HCT116 (cell line): ENCODE results near the gene CCDC69. TPM values are rescaled to one million over a fixed set of nuclear protein-coding genes. Genes with fewer than 3 reads are reported as not detected.

Experiments used
- ATAC-seq: fragments of 200-7000 bp; cut with Tn5 transposase; 2 replicates; pipeline ENCODE4 v1.9.1; 2020; ENCODE audit warnings: mild to moderate bottlenecking, moderate library complexity
- BruUV-seq: library from RNA; stranded (reverse); fragments of 400-500 nt; replicated peaks from 2 replicates; lab custom pipeline; 2021; lab: Mats Ljungman, UMichigan
- CTCF ChIA-PET: fragments of 300-600 bp; sonication (Branson Sonifier 250); formaldehyde crosslinking; loops from one replicate; lab custom pipeline; 2021; ENCODE audit warnings: antibody characterized with exemption; lab: Charles Lee
- POLR2A ChIA-PET: fragments of 300-600, 350-600 bp; sonication (Branson Sonifier 250); formaldehyde crosslinking; loops from one replicate; lab custom pipeline; 2021; ENCODE audit warnings: antibody characterized with exemption; lab: Charles Lee
- RAD21 ChIA-PET, 2 experiments: fragments of 300-600 bp; sonication (Branson Sonifier 250); formaldehyde crosslinking; loops; one replicate each; lab custom pipeline; 2023; ENCODE audit warnings: low total read pairs in 2 of 2; ENCODE audit not compliant: uncharacterized antibody in 2 of 2, unreplicated experiment in 2 of 2, low non-redundant PET in 1 of 2; lab: Charles Lee
- DNase-seq: peaks from one replicate; pipeline ENCODE4 v3.0.0-alpha.2; 2010; ENCODE audit warnings: low read depth, low spot score
- H2AFZ ChIP-seq: fragments of 200-600 bp; shearing (Covaris generic), sonication (generic); 2 replicates; pipeline ENCODE4 v1.6.1; 2017; ENCODE audit warnings: low read depth, mixed run types, mixed read lengths, antibody characterized with exemption, low read length; ENCODE audit not compliant: poor library complexity, severe bottlenecking
- H3K27ac ChIP-seq: 2 replicates; pipeline ENCODE4 v1.5.1; 2012; ENCODE audit warnings: low read depth, low read length
- H3K27me3 ChIP-seq: fragments of 200-600 bp; sonication (generic); 2 replicates; pipeline ENCODE4 v1.6.1; 2016; ENCODE audit warnings: mixed run types, low read length, mixed read lengths; ENCODE audit not compliant: insufficient read depth
- H3K36me3 ChIP-seq, 2 experiments: fragments of 200-500 bp in 1 of 2; fragments of 200-600 bp in 1 of 2; sonication (Bioruptor generic) in 1 of 2; sonication (generic) in 1 of 2; 2 replicates each; pipeline versions ENCODE4 v1.5.1 to v1.6.1; 2014 to 2016; ENCODE audit warnings: low read length in 2 of 2, inconsistent platforms in 1 of 2, mixed read lengths in 1 of 2, mixed run types in 1 of 2; ENCODE audit not compliant: insufficient read depth in 2 of 2, control insufficient read depth in 1 of 2
- H3K4me1 ChIP-seq, 2 experiments: fragments of 200-600 bp in 1 of 2; sonication (generic) in 1 of 2; 2 replicates each; pipeline versions ENCODE4 v1.5.1 to v1.6.1; 2012 to 2017; ENCODE audit warnings: low read length in 2 of 2, inconsistent platforms in 1 of 2, mild to moderate bottlenecking in 1 of 2, mixed read lengths in 1 of 2, mixed run types in 1 of 2, moderate library complexity in 1 of 2; ENCODE audit not compliant: insufficient read depth in 2 of 2, control insufficient read depth in 1 of 2
- H3K4me2 ChIP-seq: fragments of 200-600 bp; sonication (generic); 2 replicates; pipeline ENCODE4 v1.6.1; 2017; ENCODE audit warnings: mixed run types, low read length, mixed read lengths
- H3K4me3 ChIP-seq, 2 experiments: fragments of 200-600 bp in 1 of 2; sonication (generic) in 1 of 2; replicated peaks in 1 of 2; 2 replicates each; pipeline ENCODE4 v1.5.1; 2011 to 2016; ENCODE audit warnings: low read length in 2 of 2, control low read depth in 1 of 2, low read depth in 1 of 2, mild to moderate bottlenecking in 1 of 2, mixed read lengths in 1 of 2, mixed run types in 1 of 2
- H3K79me2 ChIP-seq: fragments of 200-600 bp; sonication (generic); 2 replicates; pipeline ENCODE4 v1.6.1; 2017; ENCODE audit warnings: mild to moderate bottlenecking, mixed run types, low read length, moderate library complexity, mixed read lengths; ENCODE audit not compliant: insufficient read depth
- H3K9ac ChIP-seq: fragments of 200-600 bp; sonication (generic); 2 replicates; pipeline ENCODE4 v1.6.1; 2016; ENCODE audit warnings: low read length, mixed read lengths
- H3K9me2 ChIP-seq: fragments of 200-600 bp; sonication (generic), shearing (Covaris generic); 2 replicates; pipeline ENCODE4 v1.6.1; 2017; ENCODE audit warnings: mixed run types, mild to moderate bottlenecking, moderate library complexity; ENCODE audit not compliant: insufficient read depth
- H3K9me3 ChIP-seq, 2 experiments: fragments of 200-500 bp in 1 of 2; fragments of 200-600 bp in 1 of 2; sonication (Bioruptor generic) in 1 of 2; sonication (generic) in 1 of 2; 2 replicates each; pipeline ENCODE4 v1.6.1; 2014 to 2017; ENCODE audit warnings: low read length in 2 of 2, mixed read lengths in 2 of 2, inconsistent platforms in 1 of 2, low read depth in 1 of 2, mild to moderate bottlenecking in 1 of 2, mixed run types in 1 of 2, moderate library complexity in 1 of 2; ENCODE audit not compliant: control insufficient read depth in 1 of 2, insufficient read depth in 1 of 2
- H4K20me1 ChIP-seq: fragments of 200-600 bp; sonication (generic), shearing (Covaris generic); 2 replicates; pipeline ENCODE4 v1.6.1; 2017; ENCODE audit warnings: mixed run types, mild to moderate bottlenecking, moderate library complexity; ENCODE audit not compliant: insufficient read depth
- ATF3 ChIP-seq: IDR thresholded peaks from 2 replicates; pipeline ENCODE4 v1.6.1; 2012
- CEBPB ChIP-seq: IDR thresholded peaks from 2 replicates; pipeline ENCODE4 v1.6.1; 2012; ENCODE audit warnings: low read depth
- CTCF ChIP-seq, 3 experiments: fragments of 200-600 bp in 1 of 3; sonication (generic) in 1 of 3; IDR thresholded peaks in 2 of 3; conservative IDR thresholded peaks in 1 of 3; 2 replicates each; pipeline ENCODE4 v1.5.1; 2012 to 2017; ENCODE audit warnings: low read depth in 2 of 3, low read length in 2 of 3, antibody characterized with exemption in 1 of 3, borderline replicate concordance in 1 of 3, control low read depth in 1 of 3, mild to moderate bottlenecking in 1 of 3, mixed read lengths in 1 of 3, mixed run types in 1 of 3, moderate library complexity in 1 of 3; ENCODE audit not compliant: insufficient read depth in 1 of 3
- ELF1 ChIP-seq: IDR thresholded peaks from 2 replicates; pipeline ENCODE4 v1.6.1; 2012; ENCODE audit warnings: low read depth, borderline replicate concordance
- JUND ChIP-seq: IDR thresholded peaks from 2 replicates; pipeline ENCODE4 v1.6.1; 2012
- RAD21 ChIP-seq: IDR thresholded peaks from 2 replicates; pipeline ENCODE4 v1.6.1; 2012; ENCODE audit warnings: low read depth, mild to moderate bottlenecking
- SIN3A ChIP-seq: IDR thresholded peaks from 2 replicates; pipeline ENCODE4 v1.6.1; 2012; ENCODE audit warnings: low read depth
- SP1 ChIP-seq: IDR thresholded peaks from 2 replicates; pipeline ENCODE4 v1.6.1; 2012; ENCODE audit warnings: low read depth
- SRF ChIP-seq: IDR thresholded peaks from 2 replicates; pipeline ENCODE4 v1.6.1; 2012; ENCODE audit warnings: low read depth
- ZBTB33 ChIP-seq: IDR thresholded peaks from 2 replicates; pipeline ENCODE4 v1.6.1; 2011; ENCODE audit warnings: mild to moderate bottlenecking, low read length, moderate library complexity; ENCODE audit not compliant: insufficient replicate concordance; ENCODE audit errors: extremely low read depth
- ZNF274 ChIP-seq: fragments of 200-500 bp; sonication (Bioruptor generic); IDR thresholded peaks from 2 replicates; pipeline ENCODE4 v1.6.1; 2014; ENCODE audit warnings: mild to moderate bottlenecking, low read depth, low read length, inconsistent platforms
- intact Hi-C: fragments of 100-400 bp; cut with micrococcal nuclease; formaldehyde crosslinking; loops from 2 replicates; pipeline ENCODE4 v1.10.0; 2022
- total RNA-seq: library from RNA; stranded (reverse); gene quantifications from one replicate; pipeline ENCODE4 v1.2.1, GENCODE V29; 2021; ENCODE audit not compliant: unreplicated experiment

CCDC69 gene
- total RNA-seq, 1 experiment from 2014 or later = 4.3 TPM

- no peaks in the 10 kb centered on the region for H3K36me3 ChIP-seq
- no peaks in the 10 kb centered on the region for H3K79me2 ChIP-seq
- no peak for ATAC-seq
- DNase-seq = no peak
- no peak overlapping the region for H3K4me3 ChIP-seq
- peaks cover 8 to 30% of the 10 kb centered on the region in 2 experiments; a peak in 3 of 4 replicates for H3K4me1 ChIP-seq
- ChIA-PET RAD21 (no interaction called here), CTCF (no interaction called here), POLR2A (no interaction called here)
- H3K9ac ChIP-seq = no peak overlapping the region
- H4K20me1 ChIP-seq = no peaks in the 10 kb centered on the region
- H3K4me2 ChIP-seq = no peak overlapping the region
- H3K27me3 ChIP-seq = no peaks in the 10 kb centered on the region
- H3K9me2 ChIP-seq = no peaks in the 10 kb centered on the region
- intact Hi-C loops = no loop called here
- peak; percentile 25; the same call in 1 of the 2 replicates for TF ChIP-seq RAD21
- no peak for TF ChIP-seq JUND
- no peak for TF ChIP-seq CEBPB
- no peak for TF ChIP-seq ELF1
- no peak for TF ChIP-seq ZNF274
- no peak for TF ChIP-seq SP1
- TF ChIP-seq CTCF (IDR thresholded peaks at IDR 0.05 in 2 of 3, conservative IDR thresholded peaks at IDR 0.05 in 1 of 3; ENCODE audit: borderline replicate concordance in 1 of 3, insufficient read depth in 1 of 3, low read depth in 2 of 3, low read length in 2 of 3) = peak in 2 of 3 experiments; percentile 38 to 41; a peak in 4 of 6 replicates
- no peak overlapping the region for H2AFZ ChIP-seq
- no peaks in the 10 kb centered on the region for H3K9me3 ChIP-seq
- H3K27ac ChIP-seq = no peak overlapping the region
- no TSS peak for BruUV-seq
These were observed 4.1 kb downstream of the CCDC69 start for GRCh38 chr5:151219789-151220188.

GRCh38 chr5:151219138-151219537, 4.8 kb downstream of the CCDC69 start:
- CTCF ChIA-PET = no interaction called here

More at GRCh38 chr5:151219138-151219537, 4.8 kb downstream of the CCDC69 start:
- Histone ChIP-seq H3K79me2 (no peaks in the 10 kb centered on the region), H3K4me3 (no peak overlapping the region), H2AFZ (no peak overlapping the region), H3K36me3 (no peaks in the 10 kb centered on the region), H3K27me3 (no peaks in the 10 kb centered on the region), H4K20me1 (no peaks in the 10 kb centered on the region), H3K9me3 (no peaks in the 10 kb centered on the region), H3K4me1 (peaks cover 10 to 31% of the 10 kb centered on the region in 2 experiments), H3K9ac (no peak overlapping the region), H3K4me2 (no peak overlapping the region), H3K9me2 (no peaks in the 10 kb centered on the region), H3K27ac (no peak overlapping the region)
- intact Hi-C loops = no loop called here
- BruUV-seq = no TSS peak
- ATAC-seq = no peak
- ChIA-PET RAD21 (no interaction called here), POLR2A (no interaction called here)
- no peak for TF ChIP-seq JUND
- TF ChIP-seq CEBPB = no peak
- TF ChIP-seq SIN3A = no peak
- no peak for TF ChIP-seq RAD21
- no peak for TF ChIP-seq ATF3
- no peak for TF ChIP-seq SRF
- TF ChIP-seq ZBTB33 = no peak
- DNase-seq = no peak
